Transverse colon (tissue), 4 donors: ENCODE results near the gene CARMIL3.

Source experiments
- CTCF ChIP-seq, 5 experiments: fragments of 200-600 bp in 3 of 5; fragments of 450-650 bp in 2 of 5; sonication (generic) in 3 of 5; IDR thresholded peaks; 1 replicate in 2 of 5; 2 replicates in 3 of 5; pipeline ENCODE4 v1.5.1; 2016 to 2017; ENCODE audit warnings: antibody characterized with exemption in 5 of 5, inconsistent platforms in 3 of 5, mild to moderate bottlenecking in 2 of 5, moderate library complexity in 1 of 5
- EP300 ChIP-seq: sonication (generic); formaldehyde crosslinking; IDR thresholded peaks from one replicate; pipeline ENCODE4 v1.6.1; 2017; ENCODE audit warnings: antibody characterized with exemption, low read depth
- POLR2A ChIP-seq: fragments of 450-650 bp; IDR thresholded peaks from one replicate; pipeline ENCODE4 v1.6.1; 2016; ENCODE audit warnings: antibody characterized with exemption, mild to moderate bottlenecking, moderate library complexity
- POLR2AphosphoS5 ChIP-seq, 3 donors: sonication (generic); formaldehyde crosslinking; IDR thresholded peaks; one replicate each; pipeline ENCODE4 v1.6.1; 2016; ENCODE audit warnings: antibody characterized with exemption in 3 of 3

GRCh38 chr14:24071144-24071697, 19.4 kb downstream of the CARMIL3 start, which contains the start of gene CPNE6:
- TF ChIP-seq CTCF (IDR thresholded peaks at IDR 0.05): no peak
- TF ChIP-seq POLR2A: no peak
- no peak for TF ChIP-seq POLR2AphosphoS5 (IDR thresholded peaks at IDR 0.05)
- no peak for TF ChIP-seq EP300
